HG03066 (cell line): Measurements from ENCODE around the gene FOSL1.

Experiments used
- ATAC-seq: cut with Tn5 transposase; IDR thresholded peaks from one replicate; pipeline ENCODE4 v1.9.1; 2021; ENCODE audit warnings: low read depth; ENCODE audit not compliant: unreplicated experiment

FOSL1 gene

DNA sequence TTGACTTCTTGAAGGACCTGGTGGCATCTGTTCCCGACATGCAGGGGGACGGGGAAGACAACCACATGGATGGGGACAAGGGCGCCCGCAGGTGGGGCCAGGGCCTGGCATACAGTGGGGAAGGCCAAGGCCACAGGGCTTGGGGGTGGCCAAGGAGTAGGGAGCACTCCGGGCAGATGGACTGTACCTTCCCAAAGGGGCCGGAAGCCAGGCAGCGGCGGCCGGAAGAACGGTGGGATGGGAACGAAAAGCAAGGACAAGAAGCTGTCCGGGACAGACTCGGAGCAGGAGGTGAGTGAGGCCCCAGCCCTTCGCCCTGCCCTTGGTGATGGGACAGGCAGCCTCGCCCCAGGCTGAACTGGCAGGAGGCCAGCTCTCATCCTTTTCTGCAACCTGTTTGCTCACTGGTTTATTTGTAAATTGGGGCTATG is 20.2 kb upstream of the FOSL1 start:
- ATAC-seq: no peak

- peak; percentile 29 for ATAC-seq
These were observed 19.6 kb upstream of the FOSL1 start for GRCh38 chr11:65919573-65920371.

- peak; percentile 86 for ATAC-seq
These were observed 19.0 kb upstream of the FOSL1 start, which contains the start of gene DRAP1 for GRCh38 chr11:65919141-65919572. DRAP1 (plus strand) TSS chr11:65919426; CDS start chr11:65919502, 76 bp downstream.

- ATAC-seq: peak; percentile 41
These were observed 18.3 kb upstream of the FOSL1 start, which contains the start of gene C11orf68 for GRCh38 chr11:65918211-65919140. C11orf68 (minus strand) TSS chr11:65919062; CDS start chr11:65919031, 31 bp downstream.

DNA sequence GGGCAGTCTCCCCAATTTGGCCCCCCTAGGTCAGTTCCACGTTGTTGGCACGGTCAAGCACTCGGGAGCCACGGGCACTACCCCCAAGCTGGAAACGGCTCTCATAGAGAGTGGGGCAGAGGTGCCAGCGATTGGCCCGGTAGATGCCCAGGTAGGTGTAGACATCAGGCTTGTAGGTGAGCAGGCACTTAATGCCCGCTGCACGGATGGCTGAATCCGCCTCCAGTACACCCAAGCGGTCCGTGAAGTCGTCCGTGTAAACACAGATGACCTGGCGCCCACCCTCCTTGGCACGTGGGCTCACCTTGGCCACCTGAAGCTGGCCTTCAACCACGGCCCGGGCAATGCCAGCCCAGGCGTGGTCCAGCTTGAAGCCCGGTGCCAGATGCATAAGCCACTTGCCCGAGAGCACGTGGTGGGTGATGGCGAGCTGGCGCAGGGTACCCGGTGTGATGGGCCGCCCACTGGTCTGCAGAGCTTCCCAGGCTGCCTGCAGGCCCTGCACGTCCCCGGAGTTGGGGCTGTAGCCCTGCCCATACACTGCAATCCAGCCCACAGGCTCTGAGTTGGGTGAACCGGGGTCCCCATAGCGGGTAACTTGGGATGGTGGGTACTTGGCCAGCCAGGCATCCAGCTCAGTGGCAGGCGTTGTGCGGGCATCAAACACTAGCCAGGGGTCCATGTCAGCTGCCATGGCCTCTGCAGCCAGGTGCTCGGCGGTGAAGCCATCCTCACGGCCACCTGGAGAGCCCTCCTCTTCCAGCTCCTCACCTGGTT is 17.4 kb upstream of the FOSL1 start:
- ATAC-seq: no peak

- no peak for ATAC-seq
These were observed 16.9 kb upstream of the FOSL1 start for GRCh38 chr11:65917077-65917433.

GRCh38 chr11:65916391-65916790 is 16.2 kb upstream of the FOSL1 start:
- no peak for ATAC-seq

- no peak for ATAC-seq
These were observed 15.6 kb upstream of the FOSL1 start for GRCh38 chr11:65915821-65916251.

- no peak for ATAC-seq
These were observed 15.1 kb upstream of the FOSL1 start for GRCh38 chr11:65915101-65915820.

DNA sequence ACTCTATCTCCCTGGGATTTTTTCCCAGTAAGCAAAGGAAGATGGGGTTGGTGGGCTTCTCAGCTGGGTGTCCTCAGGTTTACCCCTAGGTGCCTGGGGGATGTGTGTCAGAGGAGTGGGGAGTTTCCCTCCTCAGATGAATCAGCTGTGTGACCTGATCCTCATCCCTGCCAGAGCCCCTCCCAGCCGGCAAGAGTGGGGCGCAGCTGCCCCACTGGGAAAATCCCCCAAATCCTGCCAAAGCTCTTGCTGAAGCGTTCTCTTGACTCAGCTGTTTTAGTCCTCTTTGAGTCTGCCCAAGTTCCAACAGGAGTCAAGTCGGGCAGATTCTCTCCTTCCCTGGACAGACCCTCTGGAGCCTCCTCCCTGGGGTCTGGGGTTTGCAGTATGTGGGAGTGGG is 12.7 kb upstream of the FOSL1 start:
- no peak for ATAC-seq

DNA sequence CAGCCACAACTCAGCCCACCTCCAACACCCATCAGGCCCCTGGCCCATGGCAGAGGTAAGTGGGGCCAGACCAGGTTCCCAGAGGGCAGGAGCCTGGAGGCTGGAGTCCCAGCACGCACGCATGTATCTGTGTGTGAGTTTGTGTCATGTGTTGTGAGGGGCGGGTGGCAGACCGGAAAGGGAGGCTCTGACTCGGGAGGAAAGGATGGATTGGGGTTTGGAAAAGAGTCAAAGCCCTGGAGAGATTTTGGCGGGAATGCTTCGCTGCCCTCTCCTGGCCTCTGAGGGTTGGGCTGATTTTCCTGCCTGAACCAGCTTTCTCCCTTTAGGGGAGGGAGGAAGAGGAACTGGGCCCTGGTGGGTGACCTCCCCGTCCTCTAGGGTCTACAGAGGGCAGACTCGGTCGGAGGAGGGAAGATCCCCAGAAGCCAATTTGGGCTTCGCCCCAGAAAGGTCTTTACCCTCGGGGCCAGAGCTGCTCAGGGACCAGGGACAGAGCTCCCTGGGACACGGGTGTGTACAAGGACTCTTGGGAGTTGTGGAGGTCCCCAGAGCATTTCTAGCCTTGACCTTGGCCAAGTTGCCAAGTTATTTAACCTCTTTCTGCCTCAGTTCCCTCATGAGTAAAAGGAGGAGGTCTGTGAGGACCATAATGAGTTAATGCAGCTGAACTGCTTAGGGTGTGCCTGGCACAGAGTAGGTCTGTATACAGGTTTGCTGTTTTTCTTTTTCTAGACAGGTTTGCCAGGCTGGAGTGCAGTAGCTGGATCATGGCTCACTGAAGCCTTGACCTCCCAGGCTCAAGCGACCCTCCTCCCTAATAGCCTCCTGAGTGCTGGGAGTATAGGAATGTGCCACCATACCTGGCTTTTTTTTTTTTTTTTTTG is 11.7 kb upstream of the FOSL1 start:
- no peak for ATAC-seq

- no peak for ATAC-seq
These were observed 7.7 kb upstream of the FOSL1 start for GRCh38 chr11:65907878-65908277.

- ATAC-seq: no peak
These were observed 6.4 kb upstream of the FOSL1 start for GRCh38 chr11:65906602-65907001.

DNA sequence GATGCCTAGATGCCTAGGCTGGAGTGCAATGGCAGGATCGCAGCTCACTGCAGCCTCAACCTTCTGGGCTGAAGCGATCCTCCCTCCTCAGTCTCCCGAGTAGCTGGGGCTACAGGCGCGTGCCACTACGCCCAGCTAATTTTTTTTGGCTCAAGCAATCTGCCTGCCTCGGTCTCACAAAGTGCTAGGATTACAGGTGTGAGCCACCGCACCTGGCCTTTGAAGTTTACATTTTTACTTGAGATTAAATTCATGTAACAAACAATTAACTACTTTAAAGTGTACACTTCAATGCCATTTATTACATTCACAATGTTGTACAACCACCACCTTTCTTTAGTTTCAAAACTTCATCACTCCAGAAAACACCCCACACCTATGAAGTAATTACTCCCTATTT is 3.5 kb upstream of the FOSL1 start:
- ATAC-seq: no peak

DNA sequence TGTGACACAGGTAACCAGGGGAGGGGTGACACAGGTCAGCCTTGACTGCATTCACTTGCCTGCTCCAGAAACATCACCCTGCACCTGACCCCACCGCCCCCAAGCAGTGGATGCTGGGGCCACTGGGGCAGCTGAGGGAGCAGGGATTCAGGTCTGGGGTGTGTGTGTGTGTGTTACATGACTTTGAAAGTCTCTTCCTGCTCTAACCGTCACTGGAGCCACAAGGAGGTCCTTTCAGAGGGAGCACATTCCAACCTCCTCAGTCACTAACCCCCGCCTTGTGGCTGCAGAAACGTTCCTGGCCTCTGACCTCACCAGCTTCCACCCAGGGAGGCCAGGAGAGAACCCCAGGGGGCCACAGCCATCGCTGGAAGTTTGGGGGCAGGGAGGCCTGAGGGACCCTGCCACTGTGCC is 2.9 kb upstream of the FOSL1 start:
- no peak for ATAC-seq

DNA sequence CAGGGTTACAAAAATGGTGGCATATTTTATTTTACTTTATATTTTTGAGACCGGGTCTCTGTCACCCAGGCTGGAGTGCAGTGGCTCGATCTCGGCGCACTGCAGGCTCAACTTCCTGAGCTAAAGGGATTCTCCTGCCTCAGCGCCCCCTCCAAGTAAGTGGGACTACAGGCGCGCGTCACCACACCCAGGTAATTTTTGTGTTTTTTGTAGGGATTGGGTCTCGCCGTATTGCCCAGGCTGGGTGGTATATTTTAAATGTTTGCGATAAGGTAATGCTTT is 652 bp upstream of the FOSL1 start:
- no peak for ATAC-seq

GRCh38 chr11:65899356-65900124 is 648 bp downstream of the FOSL1 start:
- ATAC-seq: no peak

GRCh38 chr11:65898656-65899355 is 1.4 kb downstream of the FOSL1 start:
- ATAC-seq: no peak
